HepG2 (cell line): ENCODE data around the gene RBM19. TPM values are rescaled to one million over a fixed set of nuclear protein-coding genes. Genes with fewer than 3 reads are reported as not detected.

Source experiments
- FIP1L1 ChIP-seq: fragments of 200-400 bp; formaldehyde crosslinking; IDR thresholded peaks from 2 replicates; pipeline ENCODE4 v1.6.1; 2018; ENCODE audit warnings: low read depth, mild to moderate bottlenecking, low read length, moderate library complexity, borderline replicate concordance; ENCODE audit not compliant: insufficient read depth
- FOXK2 ChIP-seq: fragments of 450-650 bp; IDR thresholded peaks from 2 replicates; pipeline ENCODE4 v1.6.1; 2016
- HNRNPH1 ChIP-seq: fragments of 200-400 bp; formaldehyde crosslinking; optimal IDR thresholded peaks from 2 replicates; pipeline ENCODE3; 2017; ENCODE audit warnings: mild to moderate bottlenecking, low read depth, low read length
- HOXA3 ChIP-seq: sonication (generic); formaldehyde crosslinking; IDR thresholded peaks from 2 replicates; pipeline ENCODE4 v1.5.0; 2020; ENCODE audit warnings: missing genetic modification reagents
- KDM2A ChIP-seq: sonication (generic); formaldehyde crosslinking; IDR thresholded peaks from 2 replicates; pipeline ENCODE4 v1.4.0; 2020; ENCODE audit warnings: low read depth, missing genetic modification reagents, borderline replicate concordance
- NFKB2 ChIP-seq: sonication (generic); formaldehyde crosslinking; IDR thresholded peaks from 2 replicates; pipeline ENCODE4 v1.4.0; 2020; ENCODE audit warnings: missing genetic modification reagents, borderline replicate concordance
- PAXIP1 ChIP-seq: sonication (generic); formaldehyde crosslinking; conservative IDR thresholded peaks from 2 replicates; pipeline ENCODE4 v1.4.0; 2020; ENCODE audit warnings: mild to moderate bottlenecking, missing genetic modification reagents, moderate library complexity
- PHF8 ChIP-seq: sonication (generic); formaldehyde crosslinking; IDR thresholded peaks from 2 replicates; pipeline ENCODE4 v1.5.0; 2020; ENCODE audit warnings: missing genetic modification reagents
- POLR2A ChIP-seq, 2 experiments: IDR thresholded peaks; 2 replicates each; pipeline ENCODE4 v1.6.1; 2011; ENCODE audit warnings: low read depth in 2 of 2, low read length in 2 of 2, mild to moderate bottlenecking in 1 of 2, moderate library complexity in 1 of 2; ENCODE audit not compliant: insufficient read depth in 1 of 2
- POLR2AphosphoS2 ChIP-seq: IDR thresholded peaks from 2 replicates; pipeline ENCODE4 v1.6.1; 2011; ENCODE audit warnings: low read depth, low read length, improper control_type of control experiment
- PPARG ChIP-seq: conservative IDR thresholded peaks from 2 replicates; pipeline ENCODE4 v1.6.1; 2016; ENCODE audit warnings: missing biosample characterization, missing genetic modification reagents
- RAD21 ChIP-seq: fragments of 450-650 bp; formaldehyde crosslinking; IDR thresholded peaks from 2 replicates; pipeline ENCODE4 v1.5.0; 2020; ENCODE audit warnings: mild to moderate bottlenecking
- THAP9 ChIP-seq: sonication (generic); formaldehyde crosslinking; IDR thresholded peaks from 2 replicates; pipeline ENCODE4; 2020; ENCODE audit warnings: missing genetic modification reagents, mild to moderate bottlenecking, borderline replicate concordance
- WIZ ChIP-seq: sonication (generic); formaldehyde crosslinking; IDR thresholded peaks from 2 replicates; pipeline ENCODE4 v1.5.1; 2020; ENCODE audit warnings: mild to moderate bottlenecking, missing genetic modification reagents
- ZFP91 ChIP-seq: sonication (generic); formaldehyde crosslinking; IDR thresholded peaks from 2 replicates; pipeline ENCODE4 v1.9.0; 2022; ENCODE audit warnings: missing genetic modification reagents, mild to moderate bottlenecking, borderline replicate concordance
- ZNF430 ChIP-seq: sonication (generic); formaldehyde crosslinking; IDR thresholded peaks from 2 replicates; pipeline ENCODE4 v1.9.0; 2021; ENCODE audit warnings: mild to moderate bottlenecking, missing genetic modification reagents
- ZNF549 ChIP-seq: sonication (generic); formaldehyde crosslinking; IDR thresholded peaks from 2 replicates; pipeline ENCODE4 v1.5.0; 2020; ENCODE audit warnings: missing genetic modification reagents
- ZNF567 ChIP-seq: sonication (generic); formaldehyde crosslinking; IDR thresholded peaks from 2 replicates; pipeline ENCODE4 v1.8.1; 2023; ENCODE audit warnings: mild to moderate bottlenecking, missing genetic modification reagents, borderline replicate concordance
- ZNF891 ChIP-seq: sonication (generic); formaldehyde crosslinking; IDR thresholded peaks from 2 replicates; pipeline ENCODE4 v1.5.0; 2020; ENCODE audit warnings: mild to moderate bottlenecking, missing genetic modification reagents
- ZUFSP ChIP-seq: sonication (generic); formaldehyde crosslinking; IDR thresholded peaks from 2 replicates; pipeline ENCODE4 v1.9.0; 2021; ENCODE audit warnings: missing genetic modification reagents, mild to moderate bottlenecking, borderline replicate concordance
- polyA plus RNA-seq, 8 experiments: library from polyadenylated mRNA; depleted of rRNA in 3 of 8; stranded (reverse) in 7 of 8; unstranded in 1 of 8; fragments of >200 nt; fragmentation: Illumina TruSeq in 4 of 8; extraction: Trizol in 4 of 8; gene quantifications; 2 replicates each; pipeline versions ENCODE4 v1.2.1 to v1.2.3, GENCODE V29; 2011 to 2016; ENCODE audit warnings: low read depth in 4 of 8, missing spikeins in 1 of 8, mixed read lengths in 1 of 8; ENCODE audit not compliant: insufficient read depth in 1 of 8
- total RNA-seq, 5 experiments: library from RNA; depleted of rRNA; stranded (reverse); fragments of >200 nt; fragmentation: Illumina TruSeq; extraction: Trizol; gene quantifications; 2 replicates each; pipeline ENCODE4 v1.2.3, GENCODE V29; 2016; ENCODE audit warnings: low read depth in 1 of 5

Gene RBM19
- total and polyA plus RNA-seq, 2 of the 13 experiments (the other 11 are each of a cell fraction or from before 2014, with no cell fraction given), result 19.3 to 32.2 TPM

- TF ChIP-seq FOXK2 (no peak), ZNF567 (CRISPR knock-in tag) (peak; percentile 74; the same call in 1 of the 2 replicates), PHF8 (CRISPR knock-in tag) (no peak), ZNF430 (CRISPR knock-in tag) (no peak; the same call in 1 of the 2 replicates), HOXA3 (peak; percentile 20; the same call in 1 of the 2 replicates), WIZ (no peak; the same call in 1 of the 2 replicates), ZUFSP (CRISPR knock-in tag) (no peak), PAXIP1 (CRISPR knock-in tag) (peak; percentile 83), ZNF891 (CRISPR knock-in tag) (no peak; the same call in 1 of the 2 replicates), NFKB2 (CRISPR knock-in tag) (no peak), PPARG (CRISPR knock-in tag) (no peak), RAD21 (CRISPR knock-in tag) (no peak; the same call in 1 of the 2 replicates), POLR2AphosphoS2 (no peak), HNRNPH1 (no peak), ZFP91 (CRISPR knock-in tag) (peak; percentile 24; the same call in 1 of the 2 replicates), KDM2A (CRISPR knock-in tag) (no peak), POLR2A (IDR thresholded peaks at IDR 0.05; ENCODE audit: insufficient read depth in 1 of 2, low read depth in 2 of 2, low read length in 2 of 2) (peak in 1 of 2 experiments; percentile 46; a peak in 1 of 4 replicates), FIP1L1 (no peak), THAP9 (CRISPR knock-in tag) (no peak), ZNF549 (no peak)
Measured at GRCh38 chr12:113808095-113808951, 157.8 kb downstream of the RBM19 start (continued).
